GM19395 (cell line): ENCODE results near the gene C5orf58.

Experiments
- ATAC-seq: cut with Tn5 transposase; IDR thresholded peaks from one replicate; pipeline ENCODE4 v1.9.1; 2021; ENCODE audit warnings: mild to moderate bottlenecking, moderate library complexity; ENCODE audit not compliant: unreplicated experiment

The C5orf58 gene

DNA sequence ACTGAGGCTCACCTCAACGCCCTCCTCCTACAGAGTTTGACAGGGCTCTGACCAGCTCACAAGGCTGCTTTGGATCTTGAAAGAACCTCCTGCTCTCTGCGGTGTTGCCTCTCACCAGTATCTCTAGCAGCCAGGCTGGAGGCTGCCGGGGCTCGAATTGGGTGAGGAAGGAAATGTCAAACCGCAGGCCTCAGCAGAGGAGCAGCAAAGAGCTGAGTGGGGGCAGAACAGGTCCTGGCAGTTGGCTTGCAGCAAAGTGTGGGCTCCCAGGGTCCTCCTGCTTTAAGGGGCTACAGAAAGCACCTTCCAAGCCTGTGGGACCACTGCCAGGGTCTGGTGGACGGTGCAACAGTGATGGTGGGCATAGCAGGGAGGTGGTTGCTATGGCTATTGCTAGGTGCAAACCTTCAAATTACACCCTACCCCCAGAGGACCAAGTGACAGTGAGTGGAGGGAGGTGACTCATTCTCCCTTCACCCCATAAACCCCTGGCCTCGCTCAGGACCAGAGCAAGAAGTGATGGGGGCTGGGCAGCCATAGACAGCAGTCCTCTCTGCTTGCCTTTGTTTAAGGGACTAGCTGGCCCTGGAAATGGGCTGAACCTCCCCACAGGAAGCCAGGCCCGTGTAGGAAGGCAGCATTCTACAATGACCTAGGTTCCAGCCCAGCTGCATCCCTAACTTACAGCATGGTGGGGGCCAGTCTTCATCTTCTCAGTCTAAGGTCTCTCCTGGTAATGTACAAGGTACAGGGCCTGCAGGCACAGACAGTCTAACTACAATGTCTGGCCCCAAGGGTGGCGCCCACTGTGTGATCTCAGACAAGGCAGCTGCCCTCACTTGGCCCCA, 46.0 kb downstream of the C5orf58 start:
- ATAC-seq, result peak; percentile 88

- no peak for ATAC-seq
Observed at GRCh38 chr5:170279459-170279817, 46.7 kb downstream of the C5orf58 start.

GRCh38 chr5:170280011-170280493, 47.3 kb downstream of the C5orf58 start:
- ATAC-seq, result no peak

GRCh38 chr5:170283296-170283695, 50.5 kb downstream of the C5orf58 start:
- ATAC-seq, result no peak

- ATAC-seq, result no peak
Observed at GRCh38 chr5:170284231-170284630, 51.4 kb downstream of the C5orf58 start.

DNA sequence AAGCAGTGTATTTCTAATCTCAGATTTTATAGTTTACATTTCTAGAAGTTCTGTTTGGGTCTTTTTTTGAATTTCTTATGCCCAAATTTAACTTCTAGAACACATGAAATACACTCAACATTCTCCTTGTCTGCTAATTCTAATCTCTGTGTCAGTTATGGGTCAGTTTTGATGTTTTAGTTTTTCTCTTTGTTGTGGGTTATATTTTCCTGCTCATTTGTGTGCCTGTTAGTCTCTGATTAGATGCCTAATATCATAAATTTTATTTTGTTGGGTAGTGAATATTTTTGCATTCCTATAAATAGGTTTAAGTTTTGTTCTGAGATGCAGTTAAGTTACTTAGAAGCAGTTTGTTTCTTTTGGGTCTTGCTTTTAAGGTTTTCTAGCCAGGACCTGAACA, 52.4 kb downstream of the C5orf58 start:
- ATAC-seq, result no peak

- no peak for ATAC-seq
Observed at GRCh38 chr5:170286386-170286925, 53.7 kb downstream of the C5orf58 start.

- ATAC-seq, result no peak
Observed at GRCh38 chr5:170287532-170287931, 54.7 kb downstream of the C5orf58 start.

DNA sequence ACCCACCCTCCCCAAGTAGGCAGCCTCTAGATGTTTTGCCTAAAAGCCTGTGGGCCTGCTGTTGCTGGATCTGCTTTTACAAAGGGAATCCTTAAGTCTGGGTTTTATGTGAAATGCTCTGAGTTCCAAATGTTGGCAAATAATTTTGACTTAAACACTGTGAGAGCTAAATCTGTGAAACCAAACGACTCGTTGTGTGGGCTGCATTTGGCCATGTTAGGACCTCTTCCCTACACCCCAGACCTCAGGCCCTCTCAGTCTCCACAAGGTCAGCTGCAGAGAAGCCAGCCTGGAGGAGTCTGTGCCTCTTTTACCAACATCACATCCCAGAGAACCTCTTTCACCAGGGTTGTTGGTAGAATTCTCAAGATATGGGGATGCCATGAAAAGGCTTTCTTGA, 55.4 kb downstream of the C5orf58 start:
- no peak for ATAC-seq

- ATAC-seq, result no peak
Observed at GRCh38 chr5:170288551-170288950, 55.8 kb downstream of the C5orf58 start.

DNA sequence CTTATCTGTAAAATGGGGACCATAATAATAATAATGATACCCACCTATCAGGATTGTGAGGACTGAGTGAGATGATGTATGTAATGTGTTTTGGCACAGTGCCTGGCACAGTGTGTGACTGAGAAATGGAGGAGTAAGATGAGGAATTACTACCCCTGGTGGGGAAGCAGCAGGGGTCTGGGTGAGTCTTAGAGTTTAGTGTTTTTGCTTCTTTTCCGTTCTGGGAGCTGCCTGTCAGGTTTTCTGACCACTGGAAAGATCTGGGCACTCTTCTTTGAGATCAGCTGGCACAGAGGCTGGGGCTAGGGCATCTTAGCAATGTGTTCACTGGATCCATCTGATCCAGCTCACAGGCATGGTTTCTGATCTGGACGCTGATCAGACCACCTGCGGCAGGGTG, 56.3 kb downstream of the C5orf58 start:
- ATAC-seq, result no peak

- no peak for ATAC-seq
Observed at GRCh38 chr5:170289764-170290163, 57.0 kb downstream of the C5orf58 start.

DNA sequence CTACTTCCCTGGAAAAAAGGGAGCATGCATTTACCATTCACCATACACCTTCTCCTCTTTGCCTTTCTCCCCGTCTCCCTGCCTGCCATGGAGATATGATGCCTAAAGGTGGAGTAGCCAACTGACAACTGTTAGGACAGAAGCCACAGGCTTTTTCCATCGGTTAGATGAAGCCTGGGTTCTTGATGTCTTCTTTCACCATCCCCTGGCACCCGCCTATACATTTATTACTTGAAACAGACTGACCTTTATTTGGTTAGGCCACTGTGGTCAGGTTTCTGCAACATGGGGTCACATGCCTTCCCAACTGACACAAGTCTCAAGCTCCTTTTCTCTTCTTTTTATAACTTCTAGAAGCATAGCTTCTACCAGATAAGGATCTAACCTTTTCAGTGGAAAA, 57.7 kb downstream of the C5orf58 start:
- no peak for ATAC-seq

- no peak for ATAC-seq
Observed at GRCh38 chr5:170292179-170293104, 59.7 kb downstream of the C5orf58 start.

- ATAC-seq, result peak; percentile 79
Observed at GRCh38 chr5:170293273-170293672, 60.5 kb downstream of the C5orf58 start.

DNA sequence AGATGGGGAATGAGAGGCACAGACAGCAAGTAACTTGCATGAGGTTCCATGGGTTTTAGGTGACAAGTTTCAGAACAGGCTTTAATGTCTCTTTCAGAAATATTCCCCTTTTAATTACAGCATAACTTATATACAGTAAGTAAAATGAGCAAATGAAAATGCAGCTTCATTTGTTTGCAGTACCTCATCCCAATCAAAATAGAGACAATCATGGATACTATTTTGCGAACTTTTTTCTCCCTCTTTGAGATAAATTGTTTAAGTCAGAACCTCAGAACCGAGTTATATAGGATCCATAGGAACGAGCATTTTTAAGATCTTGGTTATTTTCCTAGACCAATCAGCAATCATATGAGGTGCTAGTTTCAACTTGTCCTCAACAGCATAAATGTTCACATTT, 61.3 kb downstream of the C5orf58 start:
- no peak for ATAC-seq

GRCh38 chr5:170294556-170294955, 61.8 kb downstream of the C5orf58 start:
- no peak for ATAC-seq
